Glutamatergic neuron (in vitro differentiated cells): ENCODE data around the gene SSH3. TPM values are rescaled to one million over a fixed set of nuclear protein-coding genes. Genes with fewer than 3 reads are reported as not detected.
A peak's percentile ranks its signal among the peaks of the same experiment; 100 is the strongest.

Experiments
- DNase-seq: peaks from one replicate; pipeline ENCODE4 v3.0.0; 2022
- H3K27ac Mint-ChIP-seq: one replicate; pipeline ENCODE4 v1.8.0; 2020; ENCODE audit warnings: mild to moderate bottlenecking, mixed read lengths, inconsistent platforms; ENCODE audit not compliant: unreplicated experiment
- H3K27me3 Mint-ChIP-seq: one replicate; pipeline ENCODE4 v1.8.0; 2020; ENCODE audit warnings: mild to moderate bottlenecking, moderate library complexity, mixed read lengths, inconsistent platforms; ENCODE audit not compliant: unreplicated experiment
- H3K36me3 Mint-ChIP-seq: one replicate; pipeline ENCODE4 v1.8.0; 2020; ENCODE audit warnings: mild to moderate bottlenecking, mixed read lengths, inconsistent platforms; ENCODE audit not compliant: unreplicated experiment
- H3K4me1 Mint-ChIP-seq: one replicate; pipeline ENCODE4 v1.8.0; 2020; ENCODE audit warnings: mild to moderate bottlenecking, low read depth, mixed read lengths, inconsistent platforms; ENCODE audit not compliant: unreplicated experiment
- H3K4me3 Mint-ChIP-seq: one replicate; pipeline ENCODE4 v1.8.0; 2020; ENCODE audit warnings: mild to moderate bottlenecking, mixed read lengths, inconsistent platforms; ENCODE audit not compliant: unreplicated experiment
- H3K9me3 Mint-ChIP-seq: one replicate; pipeline ENCODE4 v1.8.0; 2020; ENCODE audit warnings: mild to moderate bottlenecking, moderate library complexity, mixed read lengths, inconsistent platforms; ENCODE audit not compliant: unreplicated experiment
- CTCF ChIP-seq: fragments of 200-600 bp; sonication (generic); IDR thresholded peaks from one replicate; pipeline ENCODE4 v1.5.0; 2021; ENCODE audit not compliant: partially characterized antibody, unreplicated experiment
- total RNA-seq: library from RNA; stranded (reverse); fragmentation: NEBNext Ultra II Directional; extraction: Animal tissue kit (Norgen Biotek cat#: 25700); gene quantifications from one replicate; pipeline ENCODE4 v1.2.1, GENCODE V29; 2021; ENCODE audit not compliant: unreplicated experiment

The SSH3 gene
- total RNA-seq, 1 donor from 2014 or later, result 8.3 TPM

DNA sequence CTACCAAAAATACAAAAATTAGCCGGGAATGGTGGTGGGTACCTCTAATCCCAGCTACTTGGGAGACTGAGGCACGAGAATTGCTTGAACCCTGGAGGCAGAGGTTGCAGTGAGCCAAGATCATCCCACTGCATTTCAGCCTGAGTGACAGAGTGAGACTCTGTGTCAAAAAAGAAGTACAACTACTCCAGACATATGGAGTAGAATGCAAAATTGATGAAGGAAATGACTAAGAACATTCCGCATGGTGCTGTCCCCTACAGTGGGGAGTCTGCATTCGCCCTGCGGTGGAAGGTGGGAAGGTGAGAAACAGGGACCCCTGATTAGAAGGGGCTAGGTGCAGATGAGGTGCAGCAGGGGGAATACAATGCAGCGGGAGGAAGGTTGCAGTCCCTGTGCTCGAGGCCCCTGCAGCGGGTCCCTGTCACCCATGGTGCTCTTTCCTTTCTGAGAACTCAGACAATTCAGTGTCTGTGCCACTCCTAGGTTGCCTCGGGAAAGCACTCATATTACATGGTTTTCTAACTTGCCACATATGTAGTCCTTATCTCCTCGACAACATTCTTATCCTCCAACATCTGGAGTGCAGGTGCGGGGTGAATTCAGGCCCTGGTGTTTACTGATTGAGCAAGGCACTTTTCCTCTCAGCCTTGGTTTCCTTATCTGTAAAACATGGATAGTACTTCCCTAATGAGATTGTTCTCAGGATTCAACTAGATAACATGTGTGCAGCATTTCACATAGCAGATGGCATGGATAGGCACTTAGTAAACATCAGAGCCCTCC, 44.8 kb downstream of the SSH3 start:
- H3K4me1 Mint-ChIP-seq, result peaks cover 19% of the 10 kb centered on the region
- no peak overlapping the region for H3K4me3 Mint-ChIP-seq
- peak overlapping the region; percentile 48 for H3K27ac Mint-ChIP-seq
- H3K9me3 Mint-ChIP-seq, result peaks cover 1% of the 10 kb centered on the region
- no peak for DNase-seq
- no peak for TF ChIP-seq CTCF
- no peaks in the 10 kb centered on the region for H3K36me3 Mint-ChIP-seq
- peaks cover 5% of the 10 kb centered on the region for H3K27me3 Mint-ChIP-seq

- Mint-ChIP-seq H3K4me1 (peaks cover 22% of the 10 kb centered on the region), H3K27ac (peak overlapping the region; percentile 31), H3K27me3 (peaks cover 12% of the 10 kb centered on the region), H3K4me3 (peak overlapping the region; percentile 48), H3K36me3 (no peaks in the 10 kb centered on the region), H3K9me3 (peaks cover 7% of the 10 kb centered on the region)
- no peak for TF ChIP-seq CTCF
- DNase-seq, result no peak
These were observed 45.7 kb downstream of the SSH3 start for GRCh38 chr11:67349036-67349435.

- TF ChIP-seq CTCF, result no peak
- DNase-seq, result no peak
- Mint-ChIP-seq H3K27ac (peak overlapping the region; percentile 31), H3K36me3 (no peaks in the 10 kb centered on the region), H3K9me3 (peaks cover 8% of the 10 kb centered on the region), H3K27me3 (peaks cover 13% of the 10 kb centered on the region), H3K4me1 (peaks cover 25% of the 10 kb centered on the region), H3K4me3 (peak overlapping the region; percentile 57)
These were observed 46.1 kb downstream of the SSH3 start for GRCh38 chr11:67349457-67349856.

DNA sequence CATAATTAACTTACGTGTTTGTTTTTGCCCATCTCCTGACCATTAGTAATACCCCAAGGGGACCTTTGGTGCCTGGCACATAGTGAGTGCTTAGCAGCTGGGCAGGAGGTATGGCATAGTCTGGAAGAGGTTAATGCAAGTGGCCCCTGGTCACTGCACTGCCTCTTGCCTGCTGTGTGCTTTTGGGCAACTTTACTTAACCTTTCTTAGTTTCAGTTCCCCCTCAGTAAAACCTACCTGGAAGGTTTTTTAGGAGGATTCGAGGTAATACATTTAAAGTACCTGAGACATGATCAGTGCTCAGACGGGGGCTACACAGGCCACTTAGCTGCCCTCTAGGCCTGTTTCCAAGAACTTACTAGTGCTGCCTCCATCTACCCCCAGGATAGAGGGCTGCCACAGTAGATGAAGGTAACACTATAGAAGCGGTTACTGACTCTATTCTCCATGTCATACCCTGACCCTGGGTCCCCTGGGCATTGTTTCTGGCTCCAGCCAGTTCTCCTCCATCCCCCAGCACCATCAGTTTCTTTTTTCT, 46.7 kb downstream of the SSH3 start:
- no peak overlapping the region for H3K4me3 Mint-ChIP-seq
- peaks cover 29% of the 10 kb centered on the region for H3K4me1 Mint-ChIP-seq
- no peaks in the 10 kb centered on the region for H3K36me3 Mint-ChIP-seq
- no peak for TF ChIP-seq CTCF
- DNase-seq, result no peak
- peaks cover 13% of the 10 kb centered on the region for H3K27me3 Mint-ChIP-seq
- peaks cover 8% of the 10 kb centered on the region for H3K9me3 Mint-ChIP-seq
- H3K27ac Mint-ChIP-seq, result no peak overlapping the region
